Spleen (tissue), 11 donors: Measurements from ENCODE around the gene COL4A1. TPM values are rescaled to one million over a fixed set of nuclear protein-coding genes. Genes with fewer than 3 reads are reported as not detected.

Source experiments
- DNase-seq: peaks from one replicate; pipeline ENCODE4 v3.0.0-alpha.2; 2020
- H3K27ac ChIP-seq, 8 donors: fragments of 200-600 bp; sonication (generic) in 7 of 8; 1 replicate in 4 of 8; 2 replicates in 4 of 8; pipeline versions ENCODE4 v1.5.0 to v1.8.0; 2016 to 2021; ENCODE audit warnings: inconsistent platforms in 4 of 8, mild to moderate bottlenecking in 4 of 8, moderate library complexity in 1 of 8
- H3K27me3 ChIP-seq, 7 donors: fragments of 200-600 bp; sonication (generic) in 6 of 7; replicated peaks in 1 of 7; 1 replicate in 4 of 7; 2 replicates in 3 of 7; pipeline versions ENCODE4 v1.5.0 to v1.8.0; 2016 to 2021; ENCODE audit warnings: inconsistent platforms in 3 of 7, mild to moderate bottlenecking in 1 of 7
- H3K36me3 ChIP-seq, 6 donors: fragments of 200-600 bp; sonication (generic) in 5 of 6; 1 replicate in 4 of 6; 2 replicates in 2 of 6; pipeline versions ENCODE4 v1.5.0 to v1.8.0; 2016 to 2021; ENCODE audit warnings: inconsistent platforms in 2 of 6
- H3K4me1 ChIP-seq, 6 donors: fragments of 200-600 bp; sonication (generic) in 5 of 6; 1 replicate in 3 of 6; 2 replicates in 3 of 6; pipeline versions ENCODE4 v1.5.0 to v1.8.0; 2016 to 2021; ENCODE audit warnings: inconsistent platforms in 3 of 6
- H3K4me3 ChIP-seq, 8 donors: fragments of 200-600 bp; sonication (generic) in 7 of 8; 1 replicate in 4 of 8; 2 replicates in 4 of 8; pipeline versions ENCODE4 v1.5.0 to v1.8.0; 2016 to 2021; ENCODE audit warnings: inconsistent platforms in 4 of 8, mild to moderate bottlenecking in 4 of 8, moderate library complexity in 2 of 8
- H3K9me3 ChIP-seq, 8 donors: fragments of 200-600 bp; sonication (generic) in 7 of 8; 1 replicate in 4 of 8; 2 replicates in 4 of 8; pipeline versions ENCODE4 v1.5.0 to v1.8.0; 2016 to 2021; ENCODE audit warnings: inconsistent platforms in 4 of 8
- POLR2A ChIP-seq, 3 donors: fragments of 450-650 bp; IDR thresholded peaks; one replicate each; pipeline ENCODE4 v1.5.1; 2017; ENCODE audit warnings: antibody characterized with exemption in 3 of 3, mild to moderate bottlenecking in 1 of 3
- POLR2AphosphoS5 ChIP-seq, 3 donors: sonication (generic); formaldehyde crosslinking; IDR thresholded peaks; one replicate each; pipeline ENCODE4 v1.5.1; 2017; ENCODE audit warnings: antibody characterized with exemption in 3 of 3
- WGBS, 5 donors: extraction: QIAGEN DNeasy Blood & Tissue Kit in 3 of 5; methylation state at CpG; one replicate each; pipeline versions ENCODE4 v1.1.5 to v1.1.7; 2013 to 2018; 5-methylcytosine and 5-hydroxymethylcytosine counted together
- intact Hi-C: fragments of 100-400 bp; cut with DNase I; formaldehyde crosslinking; loops from one replicate; pipeline ENCODE4 v1.15.0; 2023; ENCODE audit warnings: low total_unique reads
- polyA plus RNA-seq, 3 donors: library from polyadenylated mRNA; stranded (reverse); fragments of 200-250 nt; gene quantifications; one replicate each; pipeline ENCODE4 v1.2.1, GENCODE V29; 2013
- total RNA-seq, 7 donors: library from RNA; depleted of rRNA in 3 of 7; stranded (reverse); fragments of >200 nt in 3 of 7; fragmentation: NEBNext Ultra II Directional in 4 of 7; extraction: Animal tissue kit (Norgen Biotek cat#: 25700) in 4 of 7; gene quantifications; one replicate each; pipeline versions ENCODE4 v1.1.0 to v1.2.1, GENCODE V29; 2016 to 2021
- TF ChIP-seq, protein P1 (sequence below), 11 experiments: fragments of 200-600 bp in 7 of 11; fragments of 450-650 bp in 4 of 11; sonication (generic) in 4 of 11; IDR thresholded peaks in 8 of 11; conservative IDR thresholded peaks in 3 of 11; 1 replicate in 7 of 11; 2 replicates in 4 of 11; pipeline versions ENCODE4 v1.4.0 to v1.8.0; 2016 to 2021; ENCODE audit warnings: antibody characterized with exemption in 11 of 11, inconsistent platforms in 4 of 11, mild to moderate bottlenecking in 1 of 11
- donor health status: healthy with polysubstance abuse.
- donor health status: DM: no; HTN: no; CAD: no; lungs with moderate emphysema.
- donor health status: DM: no; HTN: no; CAD: no.
- donor health status: Bipolar disorder and iron deficiency.
- donor health status: healthy.
- donor health status: DM: no; HTN: no; CAD: no.
- donor health status: DM: yes; HTN: yes; CAD: no.

Gene COL4A1
- total and polyA plus RNA-seq, 10 donors = 37.9 to 959 (median 340) TPM

DNA sequence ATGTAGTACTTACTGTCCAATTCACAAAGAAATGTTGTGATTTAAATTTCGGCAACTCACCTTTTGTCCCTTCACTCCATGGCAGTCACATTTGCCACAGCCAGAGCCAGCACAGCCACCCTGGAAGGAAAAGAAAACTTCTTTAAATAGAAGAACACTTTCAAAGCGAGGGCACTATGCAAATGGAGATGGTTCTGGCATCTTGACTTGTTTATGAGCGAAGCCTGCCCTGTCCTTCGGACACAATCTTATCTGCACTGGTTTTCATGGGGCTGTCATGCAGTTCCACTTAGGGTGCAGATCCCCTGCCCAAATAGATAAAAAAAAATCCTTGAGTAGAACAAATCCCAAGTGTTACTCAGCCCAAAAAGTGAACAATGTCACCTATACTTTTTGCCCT lies 64.3 kb downstream of the COL4A1 start:
- intact Hi-C loops = no loop called here
- no peak overlapping the region for H3K4me3 ChIP-seq
- DNase-seq = no peak
- peak overlapping the region in 4 of 8 donors; percentile 26 to 71 (median 56) for H3K27ac ChIP-seq
- peaks cover 0 to 9% (median 0%) of the 10 kb centered on the region in 7 donors for H3K27me3 ChIP-seq
- TF ChIP-seq POLR2AphosphoS5 (IDR thresholded peaks at IDR 0.05) (no peak), POLR2A (IDR thresholded peaks at IDR 0.05) (no peak)
- TF ChIP-seq, protein P1, sequence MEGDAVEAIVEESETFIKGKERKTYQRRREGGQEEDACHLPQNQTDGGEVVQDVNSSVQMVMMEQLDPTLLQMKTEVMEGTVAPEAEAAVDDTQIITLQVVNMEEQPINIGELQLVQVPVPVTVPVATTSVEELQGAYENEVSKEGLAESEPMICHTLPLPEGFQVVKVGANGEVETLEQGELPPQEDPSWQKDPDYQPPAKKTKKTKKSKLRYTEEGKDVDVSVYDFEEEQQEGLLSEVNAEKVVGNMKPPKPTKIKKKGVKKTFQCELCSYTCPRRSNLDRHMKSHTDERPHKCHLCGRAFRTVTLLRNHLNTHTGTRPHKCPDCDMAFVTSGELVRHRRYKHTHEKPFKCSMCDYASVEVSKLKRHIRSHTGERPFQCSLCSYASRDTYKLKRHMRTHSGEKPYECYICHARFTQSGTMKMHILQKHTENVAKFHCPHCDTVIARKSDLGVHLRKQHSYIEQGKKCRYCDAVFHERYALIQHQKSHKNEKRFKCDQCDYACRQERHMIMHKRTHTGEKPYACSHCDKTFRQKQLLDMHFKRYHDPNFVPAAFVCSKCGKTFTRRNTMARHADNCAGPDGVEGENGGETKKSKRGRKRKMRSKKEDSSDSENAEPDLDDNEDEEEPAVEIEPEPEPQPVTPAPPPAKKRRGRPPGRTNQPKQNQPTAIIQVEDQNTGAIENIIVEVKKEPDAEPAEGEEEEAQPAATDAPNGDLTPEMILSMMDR (IDR thresholded peaks at IDR 0.05 in 8 of 11, conservative IDR thresholded peaks at IDR 0.05 in 3 of 11) = no peak
- 82 to 86% (median 85%) methylated on average over 4 of the region's 4 CpGs for WGBS, 5 donors
- H3K36me3 ChIP-seq = peaks cover 0 to 13% (median 0%) of the 10 kb centered on the region in 6 donors
- peaks cover 0 to 43% (median 16%) of the 10 kb centered on the region in 6 donors for H3K4me1 ChIP-seq
- H3K9me3 ChIP-seq = no peaks in the 10 kb centered on the region

DNA sequence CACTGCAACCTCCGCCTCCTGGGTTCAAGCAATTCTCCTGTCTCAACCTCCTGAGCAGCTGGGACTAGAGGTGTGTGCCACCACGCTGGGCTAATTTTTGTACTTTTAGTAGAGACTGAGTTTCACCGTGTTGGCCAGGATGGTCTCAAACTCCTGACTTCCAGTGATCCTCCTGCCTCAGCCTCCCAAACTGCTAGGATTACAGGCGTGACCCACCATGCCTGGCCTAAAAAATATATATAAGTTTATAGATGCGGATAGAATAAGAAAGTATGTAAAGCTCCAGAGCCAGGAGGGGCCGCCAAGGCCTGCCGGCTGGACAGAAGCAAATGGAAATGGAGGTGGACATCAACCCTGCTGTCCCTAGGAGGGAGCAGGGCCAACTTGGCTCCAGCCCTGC lies 66.0 kb downstream of the COL4A1 start:
- TF ChIP-seq POLR2AphosphoS5 (IDR thresholded peaks at IDR 0.05) (no peak), POLR2A (IDR thresholded peaks at IDR 0.05) (no peak)
- TF ChIP-seq, protein P1 (IDR thresholded peaks at IDR 0.05 in 8 of 11, conservative IDR thresholded peaks at IDR 0.05 in 3 of 11) = no peak
- Histone ChIP-seq H3K27me3 (peaks cover 0 to 18% (median 0%) of the 10 kb centered on the region in 7 donors), H3K4me3 (no peak overlapping the region), H3K4me1 (peaks cover 0 to 50% (median 21%) of the 10 kb centered on the region in 6 donors), H3K27ac (peak overlapping the region in 4 of 8 donors; percentile 25 to 64 (median 50)), H3K9me3 (no peaks in the 10 kb centered on the region), H3K36me3 (peaks cover 0 to 13% (median 0%) of the 10 kb centered on the region in 6 donors)
- 86 to 94% (median 90%) methylated on average over 7 of the region's 7 CpGs for WGBS, 5 donors
- DNase-seq = no peak
- intact Hi-C loops = no loop called here

DNA sequence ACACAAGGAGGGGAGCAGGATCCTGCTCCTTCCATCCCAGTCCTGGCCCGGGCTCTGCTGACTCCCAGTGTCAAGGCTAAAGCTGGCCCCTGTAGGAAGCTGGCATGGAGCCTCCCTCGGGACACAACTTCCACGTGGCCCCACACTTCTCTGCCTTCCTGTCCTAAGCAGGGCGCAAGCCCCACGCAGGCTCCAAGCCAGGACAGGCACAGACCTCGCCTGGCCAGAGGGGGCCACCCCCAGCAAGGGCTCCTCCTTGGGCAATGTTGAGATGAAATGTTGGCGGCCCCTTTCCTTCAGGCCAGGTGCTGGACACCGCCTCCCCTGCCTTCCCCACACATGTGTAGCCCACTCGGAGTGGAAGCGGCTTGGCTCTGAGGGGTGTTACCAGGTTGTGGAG lies 66.6 kb downstream of the COL4A1 start:
- intact Hi-C loops = no loop called here
- H3K27me3 ChIP-seq = peaks cover 0 to 18% (median 0%) of the 10 kb centered on the region in 7 donors

More for the DNA sequence above, 66.6 kb downstream of the COL4A1 start:
- Histone ChIP-seq H3K9me3 (no peaks in the 10 kb centered on the region), H3K36me3 (peaks cover 0 to 13% (median 0%) of the 10 kb centered on the region in 6 donors), H3K4me1 (peaks cover 0 to 49% (median 23%) of the 10 kb centered on the region in 6 donors), H3K4me3 (no peak overlapping the region), H3K27ac (peak overlapping the region in 6 of 8 donors; percentile 36 to 64 (median 46))
- TF ChIP-seq POLR2A (IDR thresholded peaks at IDR 0.05) (no peak), POLR2AphosphoS5 (IDR thresholded peaks at IDR 0.05) (peak in 1 of 3 donors; percentile 51)
- TF ChIP-seq, protein P1 (IDR thresholded peaks at IDR 0.05 in 8 of 11, conservative IDR thresholded peaks at IDR 0.05 in 3 of 11) = no peak
- 56 to 76% (median 66%) methylated on average over 6 to 10 of the region's 10 CpGs for WGBS, 5 donors
- no peak for DNase-seq
